BE2C (cell line): ENCODE data around the gene RSPRY1.
"Not testable (repeated sequence)": the region's sequence is repeated elsewhere in the genome, so short reads cannot be mapped to it uniquely, and the experiment has no call there.

ENCODE experiments used
- DNase-seq: peaks from one replicate; pipeline ENCODE4 v3.0.0-alpha.2; 2020
- H3K27me3 ChIP-seq: fragments of 250-450 bp; sonication (Bioruptor Pico); 2 replicates; pipeline ENCODE4 v1.5.1; 2020; ENCODE audit warnings: mild to moderate bottlenecking
- H3K36me3 ChIP-seq: fragments of 250-450 bp; sonication (Bioruptor Pico); 2 replicates; pipeline ENCODE4 v1.5.1; 2020; ENCODE audit warnings: mild to moderate bottlenecking
- H3K4me1 ChIP-seq: fragments of 250-450 bp; sonication (Bioruptor Pico); 2 replicates; pipeline ENCODE4 v1.5.1; 2020
- H3K4me3 ChIP-seq: 2 replicates; pipeline ENCODE4 v1.5.1; 2011; ENCODE audit warnings: low read depth, low read length
- H3K9me3 ChIP-seq: fragments of 250-450 bp; sonication (Bioruptor Pico); 2 replicates; pipeline ENCODE4 v1.5.1; 2020
- TF ChIP-seq, protein P1 (sequence below): IDR thresholded peaks from 2 replicates; pipeline ENCODE4 v1.5.1; 2012; ENCODE audit warnings: mild to moderate bottlenecking, low read depth, low read length

The RSPRY1 gene

GRCh38 chr16:57188711-57189002 is 2.5 kb downstream of the RSPRY1 start:
- Histone ChIP-seq H3K4me1 (peaks cover 3% of the 10 kb centered on the region; the same call in 1 of the 2 replicates), H3K36me3 (no peaks in the 10 kb centered on the region), H3K27me3 (no peaks in the 10 kb centered on the region), H3K9me3 (no peaks in the 10 kb centered on the region), H3K4me3 (no peak overlapping the region)
- TF ChIP-seq, protein P1, sequence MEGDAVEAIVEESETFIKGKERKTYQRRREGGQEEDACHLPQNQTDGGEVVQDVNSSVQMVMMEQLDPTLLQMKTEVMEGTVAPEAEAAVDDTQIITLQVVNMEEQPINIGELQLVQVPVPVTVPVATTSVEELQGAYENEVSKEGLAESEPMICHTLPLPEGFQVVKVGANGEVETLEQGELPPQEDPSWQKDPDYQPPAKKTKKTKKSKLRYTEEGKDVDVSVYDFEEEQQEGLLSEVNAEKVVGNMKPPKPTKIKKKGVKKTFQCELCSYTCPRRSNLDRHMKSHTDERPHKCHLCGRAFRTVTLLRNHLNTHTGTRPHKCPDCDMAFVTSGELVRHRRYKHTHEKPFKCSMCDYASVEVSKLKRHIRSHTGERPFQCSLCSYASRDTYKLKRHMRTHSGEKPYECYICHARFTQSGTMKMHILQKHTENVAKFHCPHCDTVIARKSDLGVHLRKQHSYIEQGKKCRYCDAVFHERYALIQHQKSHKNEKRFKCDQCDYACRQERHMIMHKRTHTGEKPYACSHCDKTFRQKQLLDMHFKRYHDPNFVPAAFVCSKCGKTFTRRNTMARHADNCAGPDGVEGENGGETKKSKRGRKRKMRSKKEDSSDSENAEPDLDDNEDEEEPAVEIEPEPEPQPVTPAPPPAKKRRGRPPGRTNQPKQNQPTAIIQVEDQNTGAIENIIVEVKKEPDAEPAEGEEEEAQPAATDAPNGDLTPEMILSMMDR, result no peak
- DNase-seq, result no peak

DNA sequence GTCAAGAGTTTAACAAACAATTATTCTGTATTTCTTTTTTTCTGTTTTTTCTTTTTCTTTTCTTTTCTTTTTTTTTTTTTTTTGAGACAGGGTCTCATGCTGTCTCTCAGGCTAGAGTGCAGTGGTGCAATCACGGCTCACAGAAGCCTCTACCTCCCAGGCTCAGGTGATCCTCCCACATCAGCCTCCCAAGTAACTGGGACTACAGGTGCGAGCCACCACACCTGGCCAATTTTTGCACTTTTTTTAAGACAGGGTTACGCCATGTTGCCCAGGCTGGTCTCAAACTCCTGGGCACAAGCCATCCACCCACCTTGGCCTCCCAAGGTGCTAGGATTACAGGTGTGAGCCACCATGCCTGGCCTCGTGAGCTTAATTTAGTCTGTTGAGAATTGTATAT is 3.4 kb downstream of the RSPRY1 start:
- not testable (repeated sequence) for H3K9me3 ChIP-seq

DNA sequence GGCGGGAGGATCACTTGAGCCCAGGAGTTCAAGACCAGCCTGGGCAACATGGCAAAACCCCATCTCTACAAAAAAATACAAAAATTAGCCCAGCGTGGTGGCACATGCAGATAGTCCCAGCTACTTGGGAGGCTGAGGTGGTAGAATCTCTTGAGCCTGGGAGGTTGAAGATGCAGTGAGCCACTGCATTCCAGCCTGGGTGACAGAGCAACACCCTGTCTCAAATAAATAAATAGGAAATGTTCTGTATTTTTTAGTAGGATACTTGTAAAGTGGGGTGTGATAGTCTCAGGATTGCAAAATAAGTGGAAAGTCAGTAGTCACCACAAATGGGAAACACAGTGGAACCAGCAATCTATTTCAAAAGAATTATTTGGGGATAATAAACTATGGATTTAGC is 4.0 kb downstream of the RSPRY1 start:
- H3K9me3 ChIP-seq, result no peaks in the 10 kb centered on the region
- no peaks in the 10 kb centered on the region for H3K27me3 ChIP-seq
- no peaks in the 10 kb centered on the region for H3K36me3 ChIP-seq
- TF ChIP-seq, protein P1, result no peak
- no peak for DNase-seq
- no peak overlapping the region for H3K4me3 ChIP-seq
- no peaks in the 10 kb centered on the region; the same call in none of the 2 replicates for H3K4me1 ChIP-seq

More for the DNA sequence above, 3.4 kb downstream of the RSPRY1 start:
- not testable (repeated sequence) for H3K36me3 ChIP-seq, H3K27me3 ChIP-seq, DNase-seq, H3K4me1 ChIP-seq, H3K4me3 ChIP-seq

DNA sequence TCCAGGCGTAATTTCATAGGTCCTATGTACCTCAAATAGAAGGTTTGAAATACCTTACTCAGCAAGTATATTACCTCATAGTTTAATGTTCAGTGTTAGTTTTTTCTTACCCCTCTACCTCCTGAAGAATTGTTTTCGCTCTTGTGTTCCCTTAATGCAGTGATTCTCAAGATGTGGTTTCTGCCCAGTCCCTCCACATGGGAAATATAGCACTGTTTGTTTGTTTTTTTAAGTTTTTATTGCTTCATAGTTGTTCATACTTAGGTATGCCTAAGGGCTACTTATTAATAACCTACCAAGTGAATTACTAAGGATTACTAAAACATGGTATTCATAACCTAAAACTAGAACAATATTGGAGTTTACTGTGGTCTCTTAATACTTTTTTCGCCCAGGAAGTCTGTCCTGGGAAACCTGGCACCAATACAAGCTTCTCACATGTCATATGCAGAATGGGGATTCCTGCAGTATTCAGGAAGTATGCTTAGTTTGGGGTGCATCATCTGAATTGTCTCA is 5.0 kb downstream of the RSPRY1 start:
- no peak for DNase-seq
- Histone ChIP-seq H3K4me3 (no peak overlapping the region), H3K36me3 (no peaks in the 10 kb centered on the region), H3K4me1 (peaks cover 1% of the 10 kb centered on the region), H3K27me3 (no peaks in the 10 kb centered on the region), H3K9me3 (no peaks in the 10 kb centered on the region)
- TF ChIP-seq, protein P1, result no peak

DNA sequence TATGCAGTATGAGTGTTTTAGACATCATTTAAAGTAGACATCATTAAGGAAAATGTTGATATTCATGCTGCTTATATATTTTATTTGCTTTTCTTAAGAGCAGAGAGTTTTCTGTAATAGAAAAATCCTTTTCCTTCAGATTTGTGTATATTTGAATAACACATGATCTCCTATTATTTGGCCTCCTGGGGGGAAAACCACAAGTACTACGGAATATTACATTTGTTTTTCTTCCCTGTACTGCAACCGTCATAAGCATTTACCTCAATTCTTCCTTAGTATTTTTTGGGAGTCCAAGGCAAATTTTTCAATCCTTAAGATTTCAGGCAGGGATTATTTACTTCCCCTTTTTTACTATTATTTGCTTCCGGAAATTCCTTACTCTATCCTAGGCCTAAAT is 6.0 kb downstream of the RSPRY1 start:
- TF ChIP-seq, protein P1, result no peak
- peaks cover 6% of the 10 kb centered on the region for H3K4me1 ChIP-seq

DNA sequence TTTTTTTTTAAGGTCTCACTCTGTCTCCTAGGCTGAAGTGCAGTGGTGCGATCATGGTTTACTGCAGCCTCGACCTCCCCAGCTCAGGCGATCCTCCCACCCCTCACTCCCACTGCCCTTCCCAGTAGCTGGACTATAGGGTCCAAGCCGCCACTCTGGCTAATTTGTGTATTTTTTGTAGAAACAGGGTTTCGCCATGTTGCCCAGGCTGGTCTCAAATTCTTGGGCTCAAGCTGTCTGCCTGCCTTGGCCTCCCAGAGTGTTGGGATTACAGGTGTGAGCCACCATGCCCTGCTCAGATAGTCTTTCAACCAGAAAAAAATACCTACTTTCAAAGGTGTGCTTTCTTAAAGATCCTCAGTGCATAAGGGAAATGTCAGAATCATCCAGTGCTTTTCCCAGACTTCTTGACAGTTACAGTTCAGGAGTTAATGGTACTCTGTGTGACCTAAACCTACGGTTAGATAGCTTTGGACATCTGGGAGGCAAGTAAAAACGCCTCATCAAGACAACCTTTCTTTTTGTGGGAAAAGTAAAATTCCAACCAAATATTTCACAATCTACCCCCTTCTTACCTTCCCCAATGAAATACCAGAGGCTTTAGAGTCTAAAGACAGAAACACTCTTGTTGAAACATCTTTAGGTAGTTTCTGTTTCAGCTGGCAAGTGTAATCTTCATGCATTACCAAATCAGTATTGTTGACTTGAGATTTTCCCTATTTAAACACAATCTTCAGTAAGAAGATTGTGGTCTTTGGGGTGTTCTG is 6.8 kb downstream of the RSPRY1 start:
- Histone ChIP-seq H3K36me3 (no peaks in the 10 kb centered on the region), H3K4me1 (peaks cover 13% of the 10 kb centered on the region), H3K4me3 (no peak overlapping the region), H3K27me3 (no peaks in the 10 kb centered on the region), H3K9me3 (no peaks in the 10 kb centered on the region)
- TF ChIP-seq, protein P1, result no peak
- no peak for DNase-seq

More for the DNA sequence above, 6.0 kb downstream of the RSPRY1 start:
- Histone ChIP-seq H3K36me3 (no peaks in the 10 kb centered on the region), H3K4me3 (no peak overlapping the region), H3K27me3 (no peaks in the 10 kb centered on the region), H3K9me3 (no peaks in the 10 kb centered on the region)
- DNase-seq, result no peak
